PC-9 (cell line): Measurements from ENCODE around the gene PSMD2. TPM values are rescaled to one million over a fixed set of nuclear protein-coding genes. Genes with fewer than 3 reads are reported as not detected.
"Not testable (repeated sequence)": the region's sequence is repeated elsewhere in the genome, so short reads cannot be mapped to it uniquely, and the experiment has no call there.

Experiments used
- BruUV-seq: library from RNA; stranded (reverse); fragments of 400-500 nt; replicated peaks from 2 replicates; lab custom pipeline; 2021; lab: Mats Ljungman, UMichigan
- CTCF ChIA-PET: fragments of 300-600 bp; sonication (Branson Sonifier 250); formaldehyde crosslinking; loops from one replicate; lab custom pipeline; 2022; ENCODE audit warnings: antibody characterized with exemption; lab: Charles Lee
- POLR2A ChIA-PET: fragments of 300-600 bp; sonication (Branson Sonifier 250); formaldehyde crosslinking; loops from one replicate; lab custom pipeline; 2022; ENCODE audit warnings: antibody characterized with exemption; ENCODE audit not compliant: unreplicated experiment; lab: Charles Lee
- DNase-seq, 2 experiments: peaks; one replicate each; pipeline versions ENCODE4 v3.0.0 to v3.0.0-alpha.2; 2015 to 2022; ENCODE audit warnings: mixed read lengths in 1 of 2
- H2AFZ ChIP-seq: fragments of 200-600 bp; sonication (generic); 2 replicates; pipeline ENCODE4 v1.8.1; 2017; ENCODE audit warnings: antibody characterized with exemption
- H3F3A ChIP-seq: fragments of 200-600 bp; sonication (generic); 2 replicates; pipeline ENCODE4 v1.8.1; 2017; ENCODE audit warnings: antibody characterized with exemption, mild to moderate bottlenecking, low read depth; ENCODE audit not compliant: insufficient read depth
- H3K27ac ChIP-seq: fragments of 200-600 bp; sonication (generic); 2 replicates; pipeline ENCODE4 v1.6.1; 2016; ENCODE audit warnings: mixed run types
- H3K27me3 ChIP-seq: fragments of 200-600 bp; sonication (generic); 2 replicates; pipeline ENCODE4 v1.6.1; 2016; ENCODE audit warnings: low read depth, mixed run types; ENCODE audit not compliant: insufficient read depth
- H3K36me3 ChIP-seq: fragments of 200-600 bp; sonication (generic); 2 replicates; pipeline ENCODE4 v1.6.1; 2016; ENCODE audit warnings: low read depth, mixed run types
- H3K4me1 ChIP-seq: fragments of 200-600 bp; sonication (generic); replicated peaks from 2 replicates; pipeline ENCODE4 v1.6.1; 2016; ENCODE audit warnings: mixed run types; ENCODE audit not compliant: insufficient read depth
- H3K4me2 ChIP-seq: fragments of 200-600 bp; sonication (generic); 2 replicates; pipeline ENCODE4 v1.6.1; 2017; ENCODE audit warnings: mixed run types
- H3K4me3 ChIP-seq: fragments of 200-600 bp; sonication (generic); 2 replicates; pipeline ENCODE4 v1.6.1; 2016; ENCODE audit warnings: mixed run types
- H3K79me2 ChIP-seq: fragments of 200-600 bp; sonication (generic); 2 replicates; pipeline ENCODE4 v1.6.1; 2017; ENCODE audit warnings: low read depth, mixed run types
- H3K9me2 ChIP-seq: fragments of 200-600 bp; sonication (generic); 2 replicates; pipeline ENCODE4 v1.8.1; 2017; ENCODE audit warnings: mild to moderate bottlenecking; ENCODE audit not compliant: insufficient read depth
- H3K9me3 ChIP-seq: fragments of 200-600 bp; sonication (generic); 2 replicates; pipeline ENCODE4 v1.8.1; 2016; ENCODE audit warnings: low read depth; ENCODE audit not compliant: insufficient read depth
- H4K20me1 ChIP-seq: fragments of 200-600 bp; sonication (generic); 2 replicates; pipeline ENCODE4 v1.8.1; 2017; ENCODE audit not compliant: insufficient read depth
- CTCF ChIP-seq: fragments of 200-600 bp; sonication (generic); conservative IDR thresholded peaks from 2 replicates; pipeline ENCODE4 v1.6.1; 2017; ENCODE audit warnings: mixed run types, antibody characterized with exemption, mild to moderate bottlenecking, moderate library complexity
- EZH2 ChIP-seq: fragments of 200-600 bp; sonication (generic); IDR thresholded peaks from 2 replicates; pipeline ENCODE4 v1.8.0; 2017; ENCODE audit warnings: antibody characterized with exemption, low read depth
- intact Hi-C: fragments of 100-400 bp; cut with micrococcal nuclease; formaldehyde crosslinking; loops from one replicate; pipeline ENCODE4 v1.10.0; 2022; ENCODE audit not compliant: unreplicated experiment
- total RNA-seq: library from RNA; stranded (reverse); gene quantifications from 2 replicates; pipeline ENCODE4 v1.2.3, GENCODE V29; 2021

PSMD2 gene
- total RNA-seq, 1 experiment from 2014 or later, result 788 TPM

GRCh38 chr3:184262764-184263179 is 36.3 kb upstream of the PSMD2 start:
- Histone ChIP-seq H3K4me3 (peak overlapping the region; percentile 64), H4K20me1 (no peaks in the 10 kb centered on the region), H3K27ac (no peak overlapping the region), H2AFZ (peak overlapping the region; percentile 96; the same call in 1 of the 2 replicates), H3K4me2 (peak overlapping the region; percentile 94), H3K79me2 (peaks cover 7% of the 10 kb centered on the region; the same call in 1 of the 2 replicates), H3K27me3 (no peaks in the 10 kb centered on the region), H3F3A (peaks cover 28% of the 10 kb centered on the region; the same call in 1 of the 2 replicates), H3K4me1 (peaks cover 15% of the 10 kb centered on the region; the same call in 1 of the 2 replicates), H3K9me3 (0 out of 2 replicates have a peak, but pooled peaks cover 3% of the 10 kb centered on the region), H3K9me2 (no peaks in the 10 kb centered on the region), H3K36me3 (no peaks in the 10 kb centered on the region)
- ChIA-PET POLR2A (interaction anchor here (0.6 to 0.7 kb wide), 2 partner anchors 13 to 17 kb away, joined by 13 to 22 read pairs; no protein-coding TSS in a partner anchor), CTCF (interaction anchor here (0.6 to 0.7 kb wide), 3 partner anchors 11 to 135 kb away, joined by 3 to 6 read pairs (median 6); no protein-coding TSS in a partner anchor)
- BruUV-seq, result no TSS peak
- intact Hi-C loops, result no loop called here
- no peak for DNase-seq
- TF ChIP-seq CTCF (no peak), EZH2 (no peak)

GRCh38 chr3:184267249-184267648 is 31.8 kb upstream of the PSMD2 start:
- H3K79me2 ChIP-seq, H3K9me2 ChIP-seq, H3K4me2 ChIP-seq, BruUV-seq, H2AFZ ChIP-seq, H3K9me3 ChIP-seq, H3K27me3 ChIP-seq, DNase-seq, H3K4me1 ChIP-seq, H3K36me3 ChIP-seq, H4K20me1 ChIP-seq, H3K27ac ChIP-seq, CTCF ChIA-PET, H3K4me3 ChIP-seq, intact Hi-C loops: not testable (repeated sequence)
- H3F3A ChIP-seq, result peaks cover 12% of the 10 kb centered on the region; the same call in 1 of the 2 replicates
- POLR2A ChIA-PET, result interaction anchor here (0.7 kb wide), 1 partner anchor 1546 kb away, joined by 6 read pairs; no protein-coding TSS in a partner anchor

- Histone ChIP-seq H3K9me3 (0 out of 2 replicates have a peak, but pooled peaks cover 4% of the 10 kb centered on the region), H3F3A (peaks cover 3% of the 10 kb centered on the region; the same call in 1 of the 2 replicates), H3K9me2 (no peaks in the 10 kb centered on the region), H2AFZ (no peak overlapping the region), H3K4me2 (no peak overlapping the region), H3K4me3 (no peak overlapping the region), H4K20me1 (no peaks in the 10 kb centered on the region), H3K79me2 (no peaks in the 10 kb centered on the region), H3K4me1 (no peaks in the 10 kb centered on the region), H3K27ac (no peak overlapping the region), H3K27me3 (peaks cover 14% of the 10 kb centered on the region), H3K36me3 (no peaks in the 10 kb centered on the region)
- intact Hi-C loops, result no loop called here
- BruUV-seq, result no TSS peak
- no peak for DNase-seq
- TF ChIP-seq EZH2 (no peak), CTCF (no peak)
- CTCF ChIA-PET, result interaction anchor here (0.6 kb wide), 1 partner anchor 1364 kb away, joined by 3 read pairs; no protein-coding TSS in a partner anchor
- POLR2A ChIA-PET, result no interaction called here
These were observed 26.8 kb upstream of the PSMD2 start for GRCh38 chr3:184272269-184272668.
